HL-60 (cell line): Measurements from ENCODE around the gene OR52M1.

ENCODE experiments used
- DNase-seq, 2 experiments: peaks; one replicate each; pipeline ENCODE4 v3.0.0-alpha.2; 2010 to 2020; ENCODE audit warnings: low read depth in 1 of 2, low spot score in 1 of 2
- H3K27ac ChIP-seq: fragments of 250-450 bp; sonication (Bioruptor Pico); replicated peaks from 2 replicates; pipeline ENCODE4 v1.5.1; 2020; ENCODE audit warnings: mild to moderate bottlenecking, moderate library complexity
- H3K27me3 ChIP-seq: fragments of 250-450 bp; sonication (Bioruptor Pico); 2 replicates; pipeline ENCODE4 v1.5.1; 2021; ENCODE audit warnings: mild to moderate bottlenecking, moderate library complexity; ENCODE audit not compliant: insufficient read depth, poor library complexity, severe bottlenecking
- H3K4me3 ChIP-seq: replicated peaks from 2 replicates; pipeline ENCODE4 v1.5.1; 2011; ENCODE audit warnings: mild to moderate bottlenecking, control low read depth, low read length; ENCODE audit not compliant: insufficient read depth
- GABPA ChIP-seq: IDR thresholded peaks from 2 replicates; pipeline ENCODE4 v1.6.1; 2012; ENCODE audit warnings: low read depth
- POLR2AphosphoS5 ChIP-seq: IDR thresholded peaks from 2 replicates; pipeline ENCODE4 v1.6.1; 2012; ENCODE audit warnings: low read depth
- SPI1 ChIP-seq: IDR thresholded peaks from 2 replicates; pipeline ENCODE4 v1.6.1; 2012; ENCODE audit warnings: low read depth, mild to moderate bottlenecking, borderline replicate concordance
- TF ChIP-seq, protein P1 (sequence below): IDR thresholded peaks from 2 replicates; pipeline ENCODE4 v1.6.1; 2012; ENCODE audit warnings: low read depth; ENCODE audit not compliant: insufficient replicate concordance
- TF ChIP-seq, protein P2 (sequence below): IDR thresholded peaks from one replicate; pipeline ENCODE4 v1.5.1; 2011; ENCODE audit warnings: low read length, control low read depth, inconsistent platforms; ENCODE audit not compliant: insufficient read depth

Gene OR52M1

DNA sequence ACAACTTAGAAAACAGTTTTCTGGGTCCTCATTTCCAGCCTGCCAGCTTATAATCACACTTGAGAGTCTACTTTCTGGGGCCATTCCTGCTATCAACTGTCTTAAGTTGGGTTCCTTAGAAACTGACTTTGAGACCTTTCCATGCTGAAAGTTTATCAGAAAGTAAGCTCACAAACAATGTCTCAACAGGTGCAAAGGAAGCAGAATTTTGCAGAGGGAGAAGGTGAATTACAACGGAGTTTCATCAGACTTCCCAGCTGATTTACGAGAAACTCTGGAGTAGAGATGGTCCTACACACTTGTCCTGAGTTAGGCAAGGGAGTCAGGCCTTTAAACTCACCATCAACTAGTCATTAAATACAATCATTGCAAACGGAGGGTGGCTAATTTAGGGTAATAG is 31.9 kb downstream of the OR52M1 start:
- no peak for DNase-seq
- no peak overlapping the region for H3K4me3 ChIP-seq

DNA sequence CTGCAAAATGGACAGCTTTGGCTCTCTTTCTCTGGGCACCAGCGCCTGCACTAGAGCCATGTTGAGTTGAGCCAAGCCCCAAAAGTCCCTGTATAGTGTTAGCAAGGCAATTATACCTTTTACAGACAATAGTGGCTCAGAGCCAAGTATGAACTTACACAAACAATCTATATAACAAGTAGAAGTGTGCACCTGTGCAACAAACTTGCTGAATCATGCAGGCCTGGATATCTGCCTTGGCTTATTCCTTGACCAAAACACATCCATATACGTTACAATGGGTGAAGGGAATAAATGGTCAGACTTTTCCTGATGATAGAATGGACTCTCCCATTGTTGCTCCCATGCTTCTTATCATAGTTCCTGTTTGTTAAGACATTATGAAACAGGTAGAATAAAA is 32.8 kb downstream of the OR52M1 start:
- H3K27ac ChIP-seq, result no peak overlapping the region
- no peak for TF ChIP-seq POLR2AphosphoS5
- TF ChIP-seq, protein P1, sequence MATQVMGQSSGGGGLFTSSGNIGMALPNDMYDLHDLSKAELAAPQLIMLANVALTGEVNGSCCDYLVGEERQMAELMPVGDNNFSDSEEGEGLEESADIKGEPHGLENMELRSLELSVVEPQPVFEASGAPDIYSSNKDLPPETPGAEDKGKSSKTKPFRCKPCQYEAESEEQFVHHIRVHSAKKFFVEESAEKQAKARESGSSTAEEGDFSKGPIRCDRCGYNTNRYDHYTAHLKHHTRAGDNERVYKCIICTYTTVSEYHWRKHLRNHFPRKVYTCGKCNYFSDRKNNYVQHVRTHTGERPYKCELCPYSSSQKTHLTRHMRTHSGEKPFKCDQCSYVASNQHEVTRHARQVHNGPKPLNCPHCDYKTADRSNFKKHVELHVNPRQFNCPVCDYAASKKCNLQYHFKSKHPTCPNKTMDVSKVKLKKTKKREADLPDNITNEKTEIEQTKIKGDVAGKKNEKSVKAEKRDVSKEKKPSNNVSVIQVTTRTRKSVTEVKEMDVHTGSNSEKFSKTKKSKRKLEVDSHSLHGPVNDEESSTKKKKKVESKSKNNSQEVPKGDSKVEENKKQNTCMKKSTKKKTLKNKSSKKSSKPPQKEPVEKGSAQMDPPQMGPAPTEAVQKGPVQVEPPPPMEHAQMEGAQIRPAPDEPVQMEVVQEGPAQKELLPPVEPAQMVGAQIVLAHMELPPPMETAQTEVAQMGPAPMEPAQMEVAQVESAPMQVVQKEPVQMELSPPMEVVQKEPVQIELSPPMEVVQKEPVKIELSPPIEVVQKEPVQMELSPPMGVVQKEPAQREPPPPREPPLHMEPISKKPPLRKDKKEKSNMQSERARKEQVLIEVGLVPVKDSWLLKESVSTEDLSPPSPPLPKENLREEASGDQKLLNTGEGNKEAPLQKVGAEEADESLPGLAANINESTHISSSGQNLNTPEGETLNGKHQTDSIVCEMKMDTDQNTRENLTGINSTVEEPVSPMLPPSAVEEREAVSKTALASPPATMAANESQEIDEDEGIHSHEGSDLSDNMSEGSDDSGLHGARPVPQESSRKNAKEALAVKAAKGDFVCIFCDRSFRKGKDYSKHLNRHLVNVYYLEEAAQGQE, result no peak
- no peak for TF ChIP-seq SPI1
- TF ChIP-seq GABPA, result no peak
- TF ChIP-seq, protein P2, sequence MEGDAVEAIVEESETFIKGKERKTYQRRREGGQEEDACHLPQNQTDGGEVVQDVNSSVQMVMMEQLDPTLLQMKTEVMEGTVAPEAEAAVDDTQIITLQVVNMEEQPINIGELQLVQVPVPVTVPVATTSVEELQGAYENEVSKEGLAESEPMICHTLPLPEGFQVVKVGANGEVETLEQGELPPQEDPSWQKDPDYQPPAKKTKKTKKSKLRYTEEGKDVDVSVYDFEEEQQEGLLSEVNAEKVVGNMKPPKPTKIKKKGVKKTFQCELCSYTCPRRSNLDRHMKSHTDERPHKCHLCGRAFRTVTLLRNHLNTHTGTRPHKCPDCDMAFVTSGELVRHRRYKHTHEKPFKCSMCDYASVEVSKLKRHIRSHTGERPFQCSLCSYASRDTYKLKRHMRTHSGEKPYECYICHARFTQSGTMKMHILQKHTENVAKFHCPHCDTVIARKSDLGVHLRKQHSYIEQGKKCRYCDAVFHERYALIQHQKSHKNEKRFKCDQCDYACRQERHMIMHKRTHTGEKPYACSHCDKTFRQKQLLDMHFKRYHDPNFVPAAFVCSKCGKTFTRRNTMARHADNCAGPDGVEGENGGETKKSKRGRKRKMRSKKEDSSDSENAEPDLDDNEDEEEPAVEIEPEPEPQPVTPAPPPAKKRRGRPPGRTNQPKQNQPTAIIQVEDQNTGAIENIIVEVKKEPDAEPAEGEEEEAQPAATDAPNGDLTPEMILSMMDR, result no peak
- no peak overlapping the region for H3K4me3 ChIP-seq
- no peak for DNase-seq
- peaks cover 18% of the 10 kb centered on the region for H3K27me3 ChIP-seq

More for the DNA sequence above, 31.9 kb downstream of the OR52M1 start:
- Histone ChIP-seq H3K27me3 (peaks cover 18% of the 10 kb centered on the region), H3K27ac (no peak overlapping the region)
- TF ChIP-seq SPI1, result no peak
- TF ChIP-seq GABPA, result no peak

DNA sequence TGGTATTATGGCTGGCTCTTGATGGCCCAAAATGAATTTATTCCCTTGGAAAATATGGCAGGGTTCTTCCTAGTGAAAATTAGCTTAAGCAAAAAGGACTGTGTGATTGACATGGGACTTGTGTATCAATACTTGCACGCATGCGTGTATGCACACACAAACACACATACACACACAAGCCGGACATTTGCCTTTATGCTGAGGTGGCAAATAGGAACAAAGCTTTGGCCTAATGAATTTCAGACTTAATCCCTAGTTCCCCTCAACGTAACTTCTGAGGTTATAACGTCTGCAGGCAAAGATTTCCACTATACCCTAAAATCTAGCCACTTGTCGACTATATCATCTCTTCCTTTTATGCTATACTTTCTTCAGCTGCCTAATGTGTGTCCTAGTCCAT is 33.6 kb downstream of the OR52M1 start:
- Histone ChIP-seq H3K27ac (no peak overlapping the region), H3K27me3 (peaks cover 18% of the 10 kb centered on the region), H3K4me3 (no peak overlapping the region)
- no peak for DNase-seq
- TF ChIP-seq SPI1 (no peak), POLR2AphosphoS5 (no peak), GABPA (no peak)
- TF ChIP-seq, protein P1, result no peak
- TF ChIP-seq, protein P2, result no peak

DNA sequence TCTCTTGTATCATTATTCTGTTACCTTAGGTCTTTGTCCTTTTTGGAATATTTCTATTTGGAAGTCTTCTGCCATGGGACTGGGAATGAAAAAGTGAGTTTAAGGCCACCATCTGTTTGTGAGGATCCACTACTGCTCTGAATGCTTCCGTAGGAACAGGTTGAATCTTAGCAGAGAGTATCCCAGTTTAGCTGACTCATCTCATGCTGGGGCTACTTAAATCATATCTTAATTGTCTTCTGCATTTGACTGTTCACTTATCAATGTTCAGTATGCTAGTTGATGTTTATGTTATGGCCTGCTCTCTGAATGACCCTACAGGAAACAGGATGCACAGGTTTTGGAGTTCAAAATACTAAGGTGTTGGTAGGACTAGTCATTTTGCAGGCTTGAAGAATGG is 35.1 kb downstream of the OR52M1 start:
- TF ChIP-seq GABPA (no peak), SPI1 (no peak), POLR2AphosphoS5 (no peak)
- TF ChIP-seq, protein P1, result no peak
- TF ChIP-seq, protein P2, result no peak
- no peak overlapping the region for H3K4me3 ChIP-seq
- peaks cover 18% of the 10 kb centered on the region for H3K27me3 ChIP-seq
- no peak overlapping the region for H3K27ac ChIP-seq
- DNase-seq, result no peak
